NCI-H345 (cell line): ENCODE measurements around the gene PPP1R1B.

Source experiments
- DNase-seq: peaks from one replicate; lab custom pipeline; 2025; lab: John Stamatoyannopoulos, UW

The PPP1R1B gene

GRCh38 chr17:39615434-39615833 is 11.3 kb upstream of the PPP1R1B start:
- DNase-seq: no peak

GRCh38 chr17:39617100-39617445 is 9.7 kb upstream of the PPP1R1B start:
- no peak for DNase-seq

- peak; percentile 86 for DNase-seq
Measured at GRCh38 chr17:39617446-39618245, 9.1 kb upstream of the PPP1R1B start.

DNA sequence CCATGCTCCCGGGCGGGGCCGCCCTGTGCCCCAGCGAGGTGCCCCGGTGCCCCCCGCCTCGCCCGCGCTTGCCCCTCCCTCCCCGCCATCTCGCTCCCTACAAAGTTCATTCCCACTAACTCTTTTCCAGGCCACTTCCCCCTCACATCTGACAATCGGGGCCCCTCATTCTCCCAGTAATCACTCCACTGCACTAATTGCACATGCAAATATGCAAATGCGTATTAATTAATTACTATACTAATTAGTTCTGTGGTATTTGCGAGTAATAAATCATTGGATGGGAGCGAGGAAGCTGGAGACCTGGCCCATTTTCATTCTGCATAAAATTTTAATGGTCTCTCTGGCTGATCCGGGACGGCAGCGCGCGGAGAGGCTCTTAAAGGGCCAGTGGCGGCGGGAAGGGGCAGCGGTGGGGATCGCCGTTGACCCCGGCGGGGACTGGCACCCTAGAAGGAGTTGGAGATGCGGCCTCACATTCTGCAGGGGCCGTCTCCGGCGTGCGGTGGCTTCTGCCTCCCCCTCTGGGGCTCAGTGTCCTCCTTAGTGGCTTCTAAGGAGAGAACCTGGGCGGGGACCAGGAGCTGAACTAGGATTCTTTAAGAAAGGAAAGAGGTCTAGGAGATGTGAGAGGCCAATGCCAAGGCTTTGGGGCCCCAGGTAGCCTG is 8.4 kb upstream of the PPP1R1B start:
- no peak for DNase-seq

DNA sequence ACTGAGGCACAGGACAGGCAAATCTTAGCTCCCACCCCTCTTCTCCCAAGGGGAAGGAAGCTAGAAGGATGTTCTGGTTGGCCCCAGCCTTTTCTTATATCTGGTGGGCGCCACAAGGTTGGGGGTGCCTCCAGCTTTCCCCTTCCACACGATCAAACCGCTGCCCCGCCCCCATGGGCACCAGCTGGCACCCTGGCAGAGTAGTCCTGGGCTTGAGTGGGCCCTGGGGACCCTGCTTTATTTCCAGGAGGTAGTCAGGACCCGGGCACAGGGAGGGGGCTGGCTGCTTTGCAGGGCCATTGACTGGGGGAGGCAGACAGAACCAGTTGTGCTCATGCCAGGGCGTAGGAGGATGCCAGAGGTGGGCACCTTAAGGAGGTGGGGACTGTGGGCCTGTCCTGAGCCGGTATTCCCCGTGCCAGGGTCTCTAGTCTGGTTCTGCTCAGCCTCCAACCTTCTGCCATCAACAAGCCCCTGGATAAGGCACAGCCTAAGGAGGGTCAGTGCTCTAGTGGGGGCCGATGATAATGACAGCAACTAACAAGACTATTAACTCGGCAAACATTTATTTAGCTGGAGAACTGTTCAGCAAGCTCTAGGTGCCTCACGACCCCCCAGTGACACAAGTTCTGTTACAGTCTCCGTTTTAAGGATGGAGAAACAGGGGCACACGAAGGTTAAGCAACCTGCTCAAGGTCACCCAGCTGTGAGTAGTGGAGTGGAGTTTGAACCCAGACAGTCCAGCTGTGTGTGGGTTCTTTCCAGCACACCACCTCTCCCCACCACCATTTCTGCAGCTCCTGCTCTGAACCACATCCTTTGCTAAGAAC is 7.6 kb upstream of the PPP1R1B start:
- no peak for DNase-seq

DNA sequence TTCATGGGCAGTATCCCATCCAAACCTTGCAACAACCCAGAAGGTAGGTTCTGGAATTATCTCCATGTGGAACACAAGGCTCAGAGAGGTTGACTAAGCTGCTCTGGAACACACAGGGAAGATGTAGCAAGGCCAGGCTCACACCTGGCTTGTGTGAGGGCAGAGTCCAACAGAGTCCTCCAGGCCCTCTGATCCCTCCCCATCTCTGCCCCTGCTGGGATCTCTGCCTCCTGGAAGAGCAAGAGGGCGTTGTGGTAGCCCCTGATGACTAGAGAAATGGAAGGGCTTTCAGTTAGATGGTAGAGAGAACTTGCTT is 7.0 kb upstream of the PPP1R1B start:
- no peak for DNase-seq

GRCh38 chr17:39621523-39622379 is 5.0 kb upstream of the PPP1R1B start:
- DNase-seq: peak; percentile 85

DNA sequence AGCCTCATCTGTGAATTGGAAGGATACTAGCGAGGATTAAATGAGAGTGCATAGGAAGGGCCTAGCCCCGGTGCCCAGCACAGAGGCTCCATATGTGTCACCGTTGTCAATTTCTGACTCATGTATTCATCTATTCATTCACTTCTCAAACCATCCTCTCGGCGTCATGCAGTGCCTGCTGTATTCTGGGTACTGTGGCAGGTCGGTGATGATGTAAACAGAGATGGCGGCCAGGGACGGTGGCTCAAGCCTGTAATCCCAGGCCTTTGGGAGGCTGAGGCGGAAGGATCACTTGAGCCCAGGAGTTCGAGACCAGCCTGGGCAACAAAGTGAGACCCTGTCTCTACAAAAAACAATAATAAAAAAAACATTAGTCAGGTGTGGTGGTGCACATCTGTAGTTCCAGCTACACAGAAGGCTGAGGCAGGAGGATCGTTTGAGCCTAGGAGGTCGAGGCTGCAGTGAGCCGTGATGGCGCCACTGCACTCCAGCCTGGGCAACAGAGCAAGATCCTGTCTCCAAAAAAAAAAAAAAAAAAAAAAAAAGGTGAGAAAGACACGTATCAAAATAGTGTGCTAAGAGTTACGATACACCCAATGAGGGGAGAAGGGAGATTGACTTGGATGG is 4.3 kb upstream of the PPP1R1B start:
- DNase-seq: no peak

GRCh38 chr17:39623356-39623950 is 3.3 kb upstream of the PPP1R1B start:
- peak; percentile 82 for DNase-seq

DNA sequence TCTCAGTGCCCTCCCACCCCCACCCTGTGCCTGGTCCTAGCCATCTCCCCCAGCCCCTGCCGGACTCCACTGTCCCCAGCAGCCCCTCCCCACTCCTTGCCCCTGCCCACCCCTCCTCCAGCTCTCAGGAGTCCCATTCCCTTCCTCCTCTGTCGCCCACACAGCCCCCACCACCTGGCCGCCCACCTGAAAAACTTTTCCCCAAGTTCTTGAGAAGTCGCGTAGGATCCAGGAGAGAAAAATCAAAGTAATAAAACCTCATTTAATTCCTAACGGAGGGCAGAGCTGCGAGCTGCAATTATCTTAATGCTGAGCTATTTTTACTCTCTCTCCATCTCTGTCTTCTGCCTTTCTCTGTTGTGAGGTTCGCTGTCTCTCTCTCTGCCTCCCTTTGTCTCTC is 2.4 kb upstream of the PPP1R1B start:
- DNase-seq: no peak

DNA sequence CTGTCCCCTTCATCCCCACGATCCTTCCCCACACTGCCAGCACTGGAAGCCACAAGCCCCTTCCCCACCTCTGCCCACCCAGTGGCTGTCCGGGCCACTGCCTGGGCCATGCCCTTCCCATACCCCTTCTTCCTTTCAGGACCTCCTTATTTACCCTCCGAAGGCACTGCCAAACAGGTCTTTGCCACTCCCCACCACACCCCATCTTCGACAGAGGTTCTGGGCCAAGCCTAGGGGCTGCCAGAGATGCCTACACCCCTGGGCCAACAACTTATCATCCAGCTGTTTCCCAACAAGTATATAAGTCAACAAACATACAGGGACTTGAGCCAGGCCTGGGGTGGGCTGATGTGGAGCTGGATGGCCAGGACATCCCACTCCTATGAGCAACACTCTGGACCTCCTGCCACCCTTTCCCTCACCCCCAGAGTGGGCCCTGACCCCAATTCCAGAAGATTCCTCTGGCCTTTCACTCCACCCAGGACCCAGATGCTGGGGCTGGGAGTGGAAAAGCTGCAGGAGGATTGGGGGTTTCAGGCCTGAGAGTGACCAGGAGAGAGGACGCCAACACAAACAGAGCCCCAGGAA is 1.5 kb upstream of the PPP1R1B start:
- DNase-seq: no peak

DNA sequence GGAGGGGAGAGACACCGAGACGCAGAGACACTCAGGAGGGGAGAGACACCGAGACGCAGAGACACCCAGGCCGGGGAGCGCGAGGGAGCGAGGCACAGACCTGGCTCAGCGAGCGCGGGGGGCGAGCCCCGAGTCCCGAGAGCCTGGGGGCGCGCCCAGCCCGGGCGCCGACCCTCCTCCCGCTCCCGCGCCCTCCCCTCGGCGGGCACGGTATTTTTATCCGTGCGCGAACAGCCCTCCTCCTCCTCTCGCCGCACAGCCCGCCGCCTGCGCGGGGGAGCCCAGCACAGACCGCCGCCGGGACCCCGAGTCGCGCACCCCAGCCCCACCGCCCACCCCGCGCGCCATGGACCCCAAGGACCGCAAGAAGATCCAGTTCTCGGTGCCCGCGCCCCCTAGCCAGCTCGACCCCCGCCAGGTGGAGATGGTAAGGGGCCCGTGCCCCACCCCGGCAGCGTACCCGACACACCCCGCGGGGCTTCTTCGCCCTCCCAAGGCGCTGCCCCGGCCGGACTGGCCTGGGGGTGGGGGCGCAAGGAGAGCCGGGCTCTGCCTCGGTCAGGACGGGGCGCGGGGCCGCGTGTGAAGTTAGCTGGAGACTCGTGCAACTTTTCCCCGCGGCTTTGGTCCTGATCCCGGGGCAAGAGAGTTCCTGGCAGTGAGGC is 427 bp downstream of the PPP1R1B start:
- DNase-seq: no peak

GRCh38 chr17:39627712-39628516 is 1.2 kb downstream of the PPP1R1B start:
- DNase-seq: no peak

GRCh38 chr17:39628655-39629493 is 2.1 kb downstream of the PPP1R1B start:
- peak; percentile 47 for DNase-seq

- no peak for DNase-seq
Measured at GRCh38 chr17:39629494-39629880, 2.7 kb downstream of the PPP1R1B start.

- DNase-seq: no peak
Measured at GRCh38 chr17:39629898-39630297, 3.1 kb downstream of the PPP1R1B start.

- DNase-seq: no peak
Measured at GRCh38 chr17:39631403-39631802, 4.7 kb downstream of the PPP1R1B start.

DNA sequence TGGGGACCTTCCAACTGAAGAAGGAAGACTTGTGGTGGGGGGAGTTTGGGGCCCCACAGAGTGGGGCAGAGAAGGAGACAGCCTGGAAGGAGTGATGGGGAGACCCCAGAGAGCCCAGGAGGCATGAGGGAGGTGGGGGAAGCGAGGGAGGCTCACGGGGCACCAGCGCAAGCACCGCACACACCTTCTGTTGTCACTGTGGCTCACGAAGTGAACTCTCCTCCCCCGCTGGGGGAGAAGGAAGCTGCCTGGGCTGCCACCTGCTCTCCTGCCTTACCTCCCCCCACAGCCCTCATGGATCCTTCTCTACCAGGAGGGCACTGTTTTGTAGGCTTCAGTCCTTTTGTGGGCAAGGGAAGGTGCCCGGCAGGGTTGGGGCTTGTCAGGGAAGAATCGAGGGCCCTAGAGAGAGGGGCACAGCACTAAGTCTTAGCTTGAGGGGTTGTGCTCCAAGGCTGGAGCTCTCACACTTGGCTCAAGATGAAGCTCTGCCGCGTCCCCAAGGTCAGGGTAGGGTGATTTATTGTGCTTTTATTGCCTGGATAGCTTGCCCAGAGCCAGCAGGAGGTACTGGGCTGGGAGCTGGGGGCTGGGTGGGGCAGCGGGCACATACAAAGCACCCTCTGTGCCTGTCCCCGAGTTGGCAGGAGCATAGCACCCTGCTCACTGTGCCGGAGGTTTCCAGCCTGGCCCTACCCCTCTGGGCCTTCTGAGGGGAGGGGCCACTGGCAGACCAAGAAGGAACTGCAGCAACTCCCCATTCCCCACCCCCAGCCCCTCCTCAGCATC is 5.6 kb downstream of the PPP1R1B start:
- no peak for DNase-seq
